Raji (cell line): ENCODE results near the gene CPSF4.

Experiments
- POLR2A ChIP-seq: IDR thresholded peaks from 2 replicates; pipeline ENCODE4 v1.6.1; 2011; ENCODE audit warnings: low read depth, low read length, control low read depth; ENCODE audit not compliant: insufficient read depth

CPSF4 gene

GRCh38 chr7:99402854-99403253 lies 35.9 kb upstream of the CPSF4 start:
- no peak for TF ChIP-seq POLR2A

GRCh38 chr7:99403764-99404163 lies 35.0 kb upstream of the CPSF4 start:
- no peak for TF ChIP-seq POLR2A

DNA sequence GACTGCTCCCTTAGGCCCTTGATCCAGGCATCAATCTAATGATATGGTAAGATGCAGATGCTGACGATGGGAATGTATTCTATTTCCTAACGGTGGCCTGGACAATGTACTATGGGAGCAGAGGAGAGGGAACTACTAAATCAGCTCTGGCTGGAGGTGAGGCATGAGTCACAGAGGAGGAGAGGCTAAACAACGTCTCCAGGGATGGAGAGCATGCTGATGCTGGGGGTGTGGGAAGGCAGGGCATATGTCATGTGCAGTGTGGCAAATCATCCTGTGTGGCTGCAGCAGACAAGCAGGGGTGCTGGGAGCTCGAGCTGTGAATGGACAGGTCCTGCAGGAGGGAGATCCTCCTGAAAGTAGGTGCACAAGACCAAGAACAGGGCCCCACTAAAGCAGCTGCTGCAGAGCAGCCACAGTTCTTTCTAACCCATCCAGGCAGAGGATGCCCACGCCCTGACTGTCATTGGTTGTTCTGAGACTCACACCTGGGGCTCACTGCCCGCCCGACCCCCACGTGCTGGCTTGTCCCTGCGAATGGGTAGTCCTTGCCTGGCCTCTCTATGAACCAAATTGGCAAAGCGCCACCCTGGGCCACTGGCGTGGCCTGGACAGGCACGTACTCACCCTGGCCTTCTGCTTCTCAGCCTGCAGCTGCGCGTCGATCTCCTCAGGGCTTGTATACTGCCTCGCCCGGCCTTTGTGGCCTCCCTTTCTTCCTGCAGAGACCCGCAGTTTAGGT lies 34.3 kb upstream of the CPSF4 start:
- TF ChIP-seq POLR2A, result no peak

- no peak for TF ChIP-seq POLR2A
Observed at GRCh38 chr7:99404977-99405320, 33.8 kb upstream of the CPSF4 start.

DNA sequence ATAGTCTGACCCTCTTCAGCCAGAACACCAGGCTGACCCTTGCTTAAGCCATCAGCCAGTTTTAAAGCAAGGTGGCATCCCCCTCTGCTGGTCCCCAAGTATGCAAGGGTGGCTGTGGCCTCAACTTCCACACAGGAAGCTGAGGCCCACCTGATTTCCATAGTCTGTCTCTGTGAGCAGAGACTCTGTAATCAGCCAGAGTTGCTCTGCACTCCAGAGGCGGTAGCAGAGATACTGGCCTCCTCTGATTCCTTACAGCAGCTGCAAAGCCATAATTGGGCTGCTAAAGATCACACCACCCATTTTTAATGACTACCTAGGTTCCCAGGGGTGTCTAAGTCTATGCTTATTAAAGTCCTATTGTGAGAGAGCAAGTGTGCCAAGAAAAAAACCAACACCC lies 32.2 kb upstream of the CPSF4 start:
- peak; percentile 37; the same call in 1 of the 2 replicates for TF ChIP-seq POLR2A

DNA sequence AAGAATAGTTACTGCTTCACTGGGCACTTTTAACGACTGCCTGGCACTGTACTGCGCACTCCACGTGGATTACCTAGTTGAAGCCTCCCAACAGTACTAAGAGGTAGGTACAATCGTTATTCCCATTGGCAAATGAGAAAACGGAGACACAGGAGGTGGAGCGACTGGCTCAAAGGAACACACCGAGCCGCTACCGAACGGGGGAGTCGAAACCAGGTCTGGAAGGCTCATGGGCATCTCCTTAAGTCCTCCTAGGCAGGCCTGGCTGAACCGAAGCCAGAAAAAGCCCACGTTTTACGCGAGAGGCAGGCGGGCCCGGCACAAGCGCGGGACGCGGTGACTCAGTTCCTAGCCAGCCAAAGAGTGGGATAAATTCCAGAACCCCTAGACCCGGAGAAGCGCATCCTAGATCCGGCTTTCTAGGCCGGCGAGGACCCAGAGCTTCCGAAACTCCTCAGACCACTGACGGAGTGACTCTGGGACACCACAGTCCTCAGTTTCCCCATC lies 30.8 kb upstream of the CPSF4 start:
- TF ChIP-seq POLR2A, result no peak

DNA sequence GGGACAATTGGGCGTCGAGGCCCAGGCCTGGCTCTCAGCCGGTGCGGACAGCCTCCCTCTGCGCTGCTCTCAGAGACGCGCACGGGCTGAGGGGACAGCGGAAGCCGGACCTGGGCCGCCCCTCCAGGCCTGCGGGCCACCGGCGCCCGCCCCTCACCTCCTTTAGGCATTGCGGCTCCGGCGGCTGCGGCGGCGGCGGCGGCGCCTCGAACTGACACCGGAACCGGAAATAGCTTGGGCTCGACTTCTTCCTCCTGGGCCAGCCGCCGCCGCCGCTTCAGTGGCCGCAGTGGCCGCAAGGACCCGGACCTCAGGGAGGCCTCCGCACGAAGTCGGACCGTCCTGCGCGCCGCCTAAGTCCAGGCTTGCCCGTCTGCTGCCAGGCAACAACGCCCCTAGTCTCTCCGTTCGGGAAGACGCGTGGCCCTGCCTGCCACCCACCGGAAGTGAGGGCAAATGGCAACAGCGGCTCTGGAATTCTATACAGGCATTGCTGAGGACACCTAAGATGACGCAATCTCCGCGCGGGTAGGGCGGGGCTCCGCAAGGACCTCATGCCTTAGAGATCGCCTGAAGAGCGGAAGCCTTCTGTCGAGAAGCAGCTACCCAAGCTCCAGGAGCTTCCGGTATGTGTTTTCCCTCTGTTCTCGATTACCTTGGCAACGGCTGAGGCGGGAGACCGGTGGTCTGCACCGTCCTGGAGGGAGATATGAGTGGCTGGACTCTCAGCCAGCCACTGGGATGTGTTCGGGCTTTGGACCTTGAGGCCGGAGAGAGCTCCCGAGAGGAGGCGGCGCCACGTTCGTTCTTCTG lies 30.2 kb upstream of the CPSF4 start, which contains the start of the genes BUD31 and PDAP1:
Gene BUD31 (plus strand): TSS at position 591 of the 813 bp plus-strand sequence. CDS start 2,124 bp downstream, outside the sequence.
Gene PDAP1 (minus strand): TSS at position 219 of the 813 bp plus-strand sequence. CDS start 49 bp downstream, at position 170.
- peak; percentile 95 for TF ChIP-seq POLR2A

DNA sequence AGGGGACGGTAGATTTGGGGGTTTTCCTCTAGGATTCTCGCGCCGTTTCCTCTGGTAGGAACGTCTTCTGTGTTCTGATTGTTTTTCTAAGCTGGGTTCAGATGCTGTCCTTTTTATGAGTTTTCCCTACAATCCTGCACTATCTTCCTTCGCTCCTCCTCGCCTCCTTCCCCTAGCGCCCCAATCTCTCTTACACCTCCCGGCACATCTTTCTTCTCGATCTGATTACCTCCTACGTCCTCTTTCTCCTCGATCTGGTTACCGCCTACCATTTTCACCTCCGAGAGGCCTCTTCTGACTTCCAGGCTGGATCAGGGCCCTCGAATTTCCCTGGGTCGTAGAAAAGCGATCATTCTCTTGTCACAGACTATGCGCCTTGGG lies 29.6 kb upstream of the CPSF4 start:
- TF ChIP-seq POLR2A, result no peak

- TF ChIP-seq POLR2A, result no peak
Observed at GRCh38 chr7:99409806-99410205, 28.9 kb upstream of the CPSF4 start.

- no peak for TF ChIP-seq POLR2A
Observed at GRCh38 chr7:99410635-99411034, 28.1 kb upstream of the CPSF4 start.

DNA sequence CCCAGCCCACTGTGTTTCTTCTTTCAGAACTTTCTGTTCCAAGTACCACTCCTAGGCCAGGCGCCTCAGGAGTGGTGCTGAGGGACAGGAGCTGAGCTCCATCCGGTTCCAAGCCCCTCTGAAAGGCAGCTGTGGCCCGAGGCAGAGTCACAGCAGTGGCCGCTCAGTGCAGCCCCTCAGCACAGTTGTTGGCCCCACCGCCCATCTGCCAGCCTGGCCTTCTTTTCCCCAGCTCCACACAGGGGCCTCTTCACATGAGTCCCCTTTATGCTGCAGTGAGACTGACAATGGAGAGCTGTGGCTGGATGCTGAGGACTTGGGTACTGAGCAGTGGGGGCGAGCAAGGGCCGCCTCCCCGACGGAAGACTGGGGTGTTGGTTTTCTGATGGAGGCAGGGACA lies 20.5 kb upstream of the CPSF4 start:
- no peak for TF ChIP-seq POLR2A

- no peak for TF ChIP-seq POLR2A
Observed at GRCh38 chr7:99419323-99420021, 19.3 kb upstream of the CPSF4 start.

- no peak for TF ChIP-seq POLR2A
Observed at GRCh38 chr7:99420213-99420612, 18.5 kb upstream of the CPSF4 start.

- no peak for TF ChIP-seq POLR2A
Observed at GRCh38 chr7:99420986-99421385, 17.8 kb upstream of the CPSF4 start.

DNA sequence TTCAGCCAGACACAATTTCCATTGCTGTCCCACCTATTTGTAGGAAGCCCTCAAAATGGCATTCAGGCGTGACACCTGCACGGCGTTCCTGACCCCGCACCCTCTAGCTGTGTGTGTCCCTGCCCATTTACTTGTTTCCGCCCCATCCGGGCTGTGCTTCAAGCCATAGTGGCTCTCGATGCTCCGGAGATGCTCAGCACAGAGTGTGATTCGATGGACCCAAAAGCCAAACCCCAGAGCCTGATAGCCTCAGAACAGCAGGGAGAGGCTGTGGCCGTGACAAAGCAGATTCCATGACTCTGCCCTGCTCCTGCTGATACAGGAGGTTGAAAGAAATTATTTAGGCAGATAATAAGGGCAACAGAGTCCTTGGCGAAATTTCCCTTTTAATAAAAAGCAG lies 16.6 kb upstream of the CPSF4 start:
- TF ChIP-seq POLR2A, result no peak
